GM12891 (cell line): ENCODE results near the gene SPTBN4. TPM values are rescaled to one million over a fixed set of nuclear protein-coding genes. Genes with fewer than 3 reads are reported as not detected.
A peak's percentile ranks its signal among the peaks of the same experiment; 100 is the strongest.

ENCODE experiments used
- DNase-seq: peaks from one replicate; pipeline ENCODE4 v3.0.0; 2011; ENCODE audit warnings: low spot score; ENCODE audit not compliant: insufficient read length
- FAIRE-seq: peaks from 2 replicates; lab custom pipeline; 2011; peaks lifted over from hg19 to GRCh38; lab: Jason Lieb, UNC
- PAX5 ChIP-seq: IDR thresholded peaks from 2 replicates; pipeline ENCODE4 v1.6.1; 2011; ENCODE audit warnings: low read length, moderate library complexity, mild to moderate bottlenecking; ENCODE audit not compliant: insufficient read depth, severe bottlenecking
- POLR2A ChIP-seq: IDR thresholded peaks from 2 replicates; pipeline ENCODE4 v1.6.1; 2011; ENCODE audit warnings: low read depth, low read length, control low read depth
- POLR2AphosphoS5 ChIP-seq: IDR thresholded peaks from 2 replicates; pipeline ENCODE4 v1.6.1; 2011; ENCODE audit warnings: low read depth, low read length, control low read depth
- POU2F2 ChIP-seq: IDR thresholded peaks from 2 replicates; pipeline ENCODE4 v1.6.1; 2011; ENCODE audit warnings: low read depth, mild to moderate bottlenecking, control low read depth, low read length, moderate library complexity
- SPI1 ChIP-seq: IDR thresholded peaks from 2 replicates; pipeline ENCODE4 v1.6.1; 2011; ENCODE audit warnings: low read depth, low read length, control low read depth
- TAF1 ChIP-seq: IDR thresholded peaks from 2 replicates; pipeline ENCODE4 v1.6.1; 2011; ENCODE audit warnings: low read depth, low read length, control low read depth
- polyA plus RNA-seq: library from polyadenylated mRNA; unstranded; fragments of >200 nt; gene quantifications from one replicate; pipeline ENCODE4 v1.2.1, GENCODE V29; 2012; ENCODE audit warnings: low read depth, missing spikeins, inconsistent platforms; ENCODE audit not compliant: missing spikeins

Gene SPTBN4
- 0.96 TPM for polyA plus RNA-seq

DNA sequence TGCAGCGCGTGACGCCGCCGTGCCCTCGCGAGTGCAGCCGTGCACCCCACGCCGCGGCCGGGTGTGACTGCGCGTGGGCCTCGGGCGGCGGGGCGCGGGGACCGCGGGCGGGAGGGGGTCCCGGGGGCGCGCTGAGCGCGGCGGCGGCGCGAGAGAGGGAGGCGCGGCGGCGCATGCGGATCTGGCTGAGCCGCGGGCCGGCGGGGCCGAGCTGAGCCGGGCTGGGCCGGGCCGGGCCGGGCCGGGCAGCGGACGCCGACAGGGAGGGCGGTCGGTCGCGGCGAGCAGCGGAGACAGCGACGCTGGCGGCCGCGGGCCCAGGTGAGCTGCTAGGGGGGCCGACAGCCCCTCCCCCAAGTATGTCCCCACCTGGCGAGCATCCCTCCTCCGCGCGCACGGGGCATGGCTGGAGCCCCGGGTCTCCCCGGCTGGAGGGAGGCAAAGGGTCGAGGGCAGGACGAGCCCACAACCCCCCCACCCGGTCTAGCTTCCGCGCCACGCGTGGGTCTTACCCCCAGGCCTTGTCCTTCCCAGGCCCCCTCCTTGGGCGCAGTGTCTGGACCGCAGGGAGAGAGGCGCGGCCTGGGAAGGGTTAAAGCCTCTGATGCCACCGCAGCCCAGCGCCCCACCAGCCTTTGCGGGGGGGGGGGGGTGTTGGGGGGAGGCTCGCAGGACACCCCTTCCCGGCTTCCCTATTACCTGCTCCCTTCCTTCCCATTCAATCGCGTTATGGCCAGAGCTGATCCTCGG lies at the start of gene SPTBN4:
TSS of gene SPTBN4 (plus strand) at position 17 of the 750 bp plus-strand sequence. CDS start 5,621 bp downstream, outside the sequence.
- FAIRE-seq = no peak
- no peak for DNase-seq
- no peak for TF ChIP-seq POU2F2
- no peak for TF ChIP-seq PAX5
- TF ChIP-seq POLR2AphosphoS5 = no peak
- TF ChIP-seq POLR2A = no peak
- no peak for TF ChIP-seq TAF1
- TF ChIP-seq SPI1 = no peak

DNA sequence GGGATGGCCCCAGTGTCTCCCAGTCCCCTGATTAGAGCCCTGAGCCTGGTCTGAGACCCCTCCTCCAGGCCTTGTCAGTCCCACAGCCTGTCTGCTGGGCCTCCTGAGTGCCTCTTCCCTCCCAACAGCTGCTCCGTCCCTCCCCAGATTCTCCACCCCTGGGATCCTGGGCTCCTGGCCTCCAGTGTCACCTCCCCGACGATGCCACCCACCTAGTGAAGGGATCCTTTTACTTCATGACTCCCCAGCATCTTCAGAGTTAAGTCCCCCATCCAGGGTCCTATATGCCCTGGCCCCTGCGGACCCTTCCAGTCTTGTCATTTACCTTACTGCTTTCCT lies 49.2 kb upstream of the SPTBN4 start:
- DNase-seq (no peak), FAIRE-seq (no peak)
- TF ChIP-seq PAX5 = no peak

DNA sequence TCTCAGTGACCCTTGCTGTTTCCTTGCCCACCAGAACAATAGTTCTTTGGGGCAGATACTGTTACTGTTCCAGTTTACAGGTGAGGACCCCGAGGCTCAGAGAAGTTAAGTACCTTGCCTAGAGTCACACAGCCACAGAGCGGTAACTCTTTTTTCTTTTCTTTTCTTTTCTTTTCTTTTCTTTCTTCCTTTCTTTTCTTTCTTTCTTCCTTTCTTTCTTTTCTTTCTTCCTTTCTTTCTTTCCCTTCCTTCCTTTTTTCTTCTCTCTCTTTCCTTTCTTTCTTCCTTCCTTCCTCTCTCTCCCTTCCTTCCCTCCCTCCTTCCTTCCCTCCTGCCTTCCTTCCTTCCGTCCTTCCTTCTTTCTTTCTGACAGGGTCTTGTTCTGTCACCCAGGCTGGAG lies 48.8 kb upstream of the SPTBN4 start:
- no peak for DNase-seq
- TF ChIP-seq TAF1 = no peak
- TF ChIP-seq POLR2A = no peak
- no peak for TF ChIP-seq SPI1
- TF ChIP-seq POU2F2 = no peak
- no peak for TF ChIP-seq PAX5
- no peak for TF ChIP-seq POLR2AphosphoS5
- FAIRE-seq = no peak

DNA sequence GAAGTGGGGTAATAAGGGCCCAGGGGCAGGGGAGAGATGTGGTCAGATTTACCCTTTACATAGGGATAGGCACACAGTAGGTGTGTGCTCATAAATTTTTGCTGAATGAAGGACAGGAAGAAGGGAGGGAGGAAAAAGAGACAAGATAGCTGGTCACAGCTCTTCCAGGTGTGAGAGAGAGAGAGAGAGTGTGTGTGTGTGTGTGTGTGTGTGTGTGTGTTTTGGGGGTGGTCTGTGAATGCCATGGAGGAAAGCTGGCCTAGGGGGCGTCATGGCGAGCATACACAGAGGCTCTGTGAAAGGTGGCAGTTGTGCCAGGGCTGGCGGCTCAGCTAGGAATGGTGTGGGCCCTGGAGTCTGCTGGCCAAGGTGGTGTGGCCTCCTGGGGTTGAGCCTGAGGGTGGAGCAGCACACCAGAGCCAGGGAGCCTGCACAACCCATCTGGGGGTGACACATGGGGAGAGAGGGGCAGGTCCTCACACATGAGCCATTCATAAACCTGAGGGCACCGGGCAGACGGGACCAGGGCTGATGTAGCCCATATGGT lies 47.7 kb upstream of the SPTBN4 start:
- no peak for DNase-seq
- no peak for FAIRE-seq
- TF ChIP-seq POLR2A = no peak
- TF ChIP-seq TAF1 = no peak
- TF ChIP-seq POU2F2 = no peak
- TF ChIP-seq PAX5 = no peak
- no peak for TF ChIP-seq SPI1
- TF ChIP-seq POLR2AphosphoS5 = no peak

DNA sequence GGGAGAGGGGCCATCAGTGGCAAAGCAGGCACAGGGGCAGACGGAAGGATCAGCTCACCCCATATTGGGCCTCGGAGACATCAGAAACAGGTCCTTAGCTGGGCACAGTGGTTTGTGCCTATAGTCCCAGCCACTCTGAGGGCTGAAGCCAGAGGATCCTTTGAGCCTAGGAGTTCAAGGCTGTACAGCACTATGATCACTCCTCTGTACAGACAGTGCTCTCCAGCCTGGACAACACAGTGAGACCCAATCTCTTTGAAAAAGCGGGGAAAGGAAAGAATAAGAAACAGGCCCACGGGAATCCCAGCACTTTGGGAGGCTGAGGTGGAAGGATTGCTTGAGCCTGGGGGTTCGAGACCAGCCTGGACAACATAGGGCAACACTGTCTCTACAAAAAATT lies 47.0 kb upstream of the SPTBN4 start:
- no peak for FAIRE-seq
- DNase-seq = no peak
- TF ChIP-seq PAX5 (no peak), POLR2A (no peak), POU2F2 (no peak), POLR2AphosphoS5 (no peak), SPI1 (no peak), TAF1 (no peak)

DNA sequence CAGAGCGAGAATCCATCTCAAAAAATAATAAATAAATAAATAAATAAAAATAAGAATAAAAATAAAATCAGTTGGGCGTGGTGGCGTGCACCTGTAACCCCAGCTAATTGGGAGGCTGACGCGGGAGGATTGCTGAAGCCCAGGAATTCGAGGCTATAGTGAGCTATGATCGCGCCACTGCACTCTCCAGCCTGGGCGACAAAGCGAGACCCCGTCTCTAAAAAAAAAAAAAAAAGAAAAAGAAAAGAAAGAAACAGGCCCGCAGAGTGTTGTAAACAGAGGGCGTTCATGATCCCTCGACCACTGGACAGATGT lies 46.4 kb upstream of the SPTBN4 start:
- FAIRE-seq = no peak

DNA sequence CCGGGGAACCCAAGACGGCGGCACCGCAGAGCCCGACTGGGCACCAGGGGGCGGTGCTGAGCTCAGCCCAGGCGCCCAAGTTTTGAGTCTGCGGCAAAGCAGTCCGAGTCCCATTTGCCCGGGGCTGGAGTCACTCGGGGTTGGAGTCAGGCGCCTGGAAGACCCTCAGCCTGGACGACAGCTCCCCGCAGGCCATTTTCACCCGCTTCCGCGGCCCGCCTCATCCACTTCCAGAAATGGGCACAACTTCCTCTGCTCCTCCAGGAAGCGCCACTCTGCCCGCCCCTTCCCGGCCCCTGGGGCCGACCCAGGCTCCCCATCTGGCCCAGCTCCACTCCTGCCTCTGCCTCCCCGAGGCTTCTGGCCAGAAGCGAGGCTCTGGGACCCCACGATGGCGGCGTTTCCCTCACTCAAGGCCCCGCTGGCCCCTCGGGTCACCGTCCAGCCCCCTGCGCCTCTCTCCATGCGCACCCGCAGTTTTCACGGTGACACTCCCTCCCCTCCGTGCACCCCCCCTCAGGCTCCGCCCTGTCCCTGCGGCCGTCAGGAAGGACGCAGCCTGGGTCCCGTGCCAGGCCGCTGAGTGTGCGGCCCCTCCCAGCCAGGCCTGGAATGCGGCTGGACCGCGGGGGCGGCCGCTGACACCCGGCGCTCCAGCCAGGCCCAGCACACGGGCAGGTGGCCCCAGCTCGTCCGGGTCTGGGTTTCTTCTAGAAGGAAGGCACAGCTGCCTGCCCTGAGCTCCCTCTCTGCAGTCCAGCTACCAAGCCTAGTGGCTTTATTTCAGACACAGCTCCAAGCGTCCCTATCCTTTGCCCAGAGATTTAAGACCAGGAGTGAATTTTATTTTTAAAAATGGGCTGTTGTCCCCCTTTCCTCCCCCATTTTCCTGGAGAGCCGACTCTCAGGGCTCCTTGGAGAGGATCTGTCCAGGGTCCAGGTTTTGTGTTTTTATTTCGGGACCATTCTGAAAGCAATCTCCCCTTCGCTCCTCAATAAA lies 45.7 kb upstream of the SPTBN4 start:
- TF ChIP-seq POLR2AphosphoS5 = peak; percentile 85; the same call in 1 of the 2 replicates
- TF ChIP-seq TAF1 = 0 out of 2 replicates have a peak, but pooled peaks have one; percentile 16
- 0 out of 2 replicates have a peak, but pooled peaks have one; percentile 19 for TF ChIP-seq POU2F2
- no peak for TF ChIP-seq SPI1
- TF ChIP-seq POLR2A = peak; percentile 78
- DNase-seq (no peak), FAIRE-seq (peak; percentile 88)

More for the DNA sequence above, 46.4 kb upstream of the SPTBN4 start:
- no peak for TF ChIP-seq POU2F2
- TF ChIP-seq SPI1 = no peak
- TF ChIP-seq POLR2A = no peak
- no peak for TF ChIP-seq PAX5
- no peak for TF ChIP-seq POLR2AphosphoS5
- TF ChIP-seq TAF1 = no peak
- DNase-seq = no peak

DNA sequence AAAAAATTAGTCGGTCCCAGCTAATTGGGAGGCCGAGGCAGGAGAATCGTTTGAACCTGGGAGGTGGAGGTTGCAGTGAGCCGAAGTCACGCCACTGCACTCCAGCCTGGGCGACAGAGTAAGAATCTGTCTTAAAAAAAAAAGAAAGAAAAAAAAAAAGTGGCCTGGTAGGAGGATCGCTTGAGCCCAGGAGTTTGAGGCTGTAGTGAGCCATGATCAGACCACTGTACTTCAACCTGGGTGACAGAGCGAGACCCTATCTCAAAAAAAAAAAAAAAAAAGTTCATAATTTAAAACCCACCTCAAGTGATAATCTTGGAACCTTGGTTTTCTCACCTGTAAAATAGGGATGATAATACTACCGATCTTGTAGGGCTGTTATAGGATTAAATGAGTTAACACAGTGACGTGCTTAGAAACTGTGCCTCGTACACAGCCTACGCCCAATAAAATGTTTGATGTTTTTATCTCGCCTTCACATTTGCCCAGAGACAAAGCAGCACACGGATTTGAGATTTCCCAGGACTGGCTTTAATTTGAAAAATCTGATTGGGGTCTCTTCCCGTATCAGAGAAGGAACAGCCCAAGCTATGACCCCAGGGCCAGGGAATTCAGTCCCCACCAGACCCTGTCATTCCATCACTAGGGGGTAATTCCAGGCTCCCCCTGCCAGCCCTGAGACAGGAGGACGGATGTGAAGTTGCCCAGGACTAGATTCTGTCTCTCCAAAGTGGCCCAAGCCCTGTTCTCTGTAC lies 44.6 kb upstream of the SPTBN4 start:
- TF ChIP-seq POU2F2 (no peak), SPI1 (no peak), POLR2A (no peak), TAF1 (no peak), PAX5 (no peak), POLR2AphosphoS5 (no peak)
- FAIRE-seq = no peak

DNA sequence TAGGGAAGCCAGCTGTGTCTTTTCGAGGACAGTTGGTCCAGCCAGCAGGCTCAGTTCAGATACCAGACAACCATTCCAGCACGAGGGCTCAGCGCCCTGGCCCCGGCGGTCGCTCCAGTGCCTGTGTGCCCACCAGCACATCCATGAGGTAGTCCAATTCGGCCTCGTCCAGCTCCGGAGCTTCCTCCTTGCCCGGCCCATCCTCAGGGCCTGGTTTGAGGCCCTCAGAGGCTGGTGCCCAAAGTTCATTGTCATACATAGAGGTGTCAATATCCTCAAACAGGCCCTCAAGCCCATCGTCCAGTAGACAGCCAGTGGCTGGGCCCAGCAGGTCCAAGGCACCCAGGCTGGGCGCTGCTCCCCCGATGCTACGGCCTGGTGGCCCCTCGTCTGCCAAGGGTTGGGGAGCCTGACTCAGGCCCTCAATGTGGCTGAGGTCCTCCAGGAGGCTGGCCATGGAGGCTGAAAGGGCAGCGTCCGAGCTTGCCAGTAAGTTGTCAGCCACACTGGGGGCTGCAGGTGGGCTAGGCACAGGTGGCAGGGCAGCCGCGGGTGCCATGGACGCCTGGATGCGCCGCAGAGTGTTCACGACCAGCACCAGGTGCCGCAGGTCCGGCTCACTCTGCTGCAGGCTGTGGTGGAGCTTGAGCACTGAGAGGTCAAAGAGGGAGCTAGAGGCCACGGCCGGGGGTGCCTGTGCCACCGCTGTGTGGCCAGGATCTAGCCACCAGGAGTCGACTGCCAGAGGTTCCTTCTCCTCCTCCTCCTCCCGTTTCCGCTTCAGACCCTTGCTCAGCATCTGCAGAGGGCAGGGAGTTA lies 43.8 kb upstream of the SPTBN4 start:
- FAIRE-seq (no peak), DNase-seq (no peak)
- no peak for TF ChIP-seq PAX5
- TF ChIP-seq TAF1 = no peak
- TF ChIP-seq POLR2AphosphoS5 = no peak
- TF ChIP-seq POU2F2 = no peak
- TF ChIP-seq POLR2A = no peak
- no peak for TF ChIP-seq SPI1

More for the DNA sequence above, 44.6 kb upstream of the SPTBN4 start:
- DNase-seq = no peak
